RPMI7951 (cell line): ENCODE results near the gene CUX1. TPM values are rescaled to one million over a fixed set of nuclear protein-coding genes. Genes with fewer than 3 reads are reported as not detected.

ENCODE experiments used
- DNase-seq: peaks from one replicate; pipeline ENCODE4 v3.0.0-alpha.2; 2012; ENCODE audit warnings: low read depth
- total RNA-seq: library from RNA; depleted of rRNA; stranded (reverse); fragments of >200 nt; shearing (Covaris generic); gene quantifications from 2 replicates; pipeline ENCODE4 v1.2.3, GENCODE V29; 2014; rRNA removed

CUX1 gene, protein sequence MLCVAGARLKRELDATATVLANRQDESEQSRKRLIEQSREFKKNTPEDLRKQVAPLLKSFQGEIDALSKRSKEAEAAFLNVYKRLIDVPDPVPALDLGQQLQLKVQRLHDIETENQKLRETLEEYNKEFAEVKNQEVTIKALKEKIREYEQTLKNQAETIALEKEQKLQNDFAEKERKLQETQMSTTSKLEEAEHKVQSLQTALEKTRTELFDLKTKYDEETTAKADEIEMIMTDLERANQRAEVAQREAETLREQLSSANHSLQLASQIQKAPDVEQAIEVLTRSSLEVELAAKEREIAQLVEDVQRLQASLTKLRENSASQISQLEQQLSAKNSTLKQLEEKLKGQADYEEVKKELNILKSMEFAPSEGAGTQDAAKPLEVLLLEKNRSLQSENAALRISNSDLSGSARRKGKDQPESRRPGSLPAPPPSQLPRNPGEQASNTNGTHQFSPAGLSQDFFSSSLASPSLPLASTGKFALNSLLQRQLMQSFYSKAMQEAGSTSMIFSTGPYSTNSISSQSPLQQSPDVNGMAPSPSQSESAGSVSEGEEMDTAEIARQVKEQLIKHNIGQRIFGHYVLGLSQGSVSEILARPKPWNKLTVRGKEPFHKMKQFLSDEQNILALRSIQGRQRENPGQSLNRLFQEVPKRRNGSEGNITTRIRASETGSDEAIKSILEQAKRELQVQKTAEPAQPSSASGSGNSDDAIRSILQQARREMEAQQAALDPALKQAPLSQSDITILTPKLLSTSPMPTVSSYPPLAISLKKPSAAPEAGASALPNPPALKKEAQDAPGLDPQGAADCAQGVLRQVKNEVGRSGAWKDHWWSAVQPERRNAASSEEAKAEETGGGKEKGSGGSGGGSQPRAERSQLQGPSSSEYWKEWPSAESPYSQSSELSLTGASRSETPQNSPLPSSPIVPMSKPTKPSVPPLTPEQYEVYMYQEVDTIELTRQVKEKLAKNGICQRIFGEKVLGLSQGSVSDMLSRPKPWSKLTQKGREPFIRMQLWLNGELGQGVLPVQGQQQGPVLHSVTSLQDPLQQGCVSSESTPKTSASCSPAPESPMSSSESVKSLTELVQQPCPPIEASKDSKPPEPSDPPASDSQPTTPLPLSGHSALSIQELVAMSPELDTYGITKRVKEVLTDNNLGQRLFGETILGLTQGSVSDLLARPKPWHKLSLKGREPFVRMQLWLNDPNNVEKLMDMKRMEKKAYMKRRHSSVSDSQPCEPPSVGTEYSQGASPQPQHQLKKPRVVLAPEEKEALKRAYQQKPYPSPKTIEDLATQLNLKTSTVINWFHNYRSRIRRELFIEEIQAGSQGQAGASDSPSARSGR (N-terminal part only)
- total RNA-seq: 20.3 and 28.6 TPM in 2 replicates

DNA sequence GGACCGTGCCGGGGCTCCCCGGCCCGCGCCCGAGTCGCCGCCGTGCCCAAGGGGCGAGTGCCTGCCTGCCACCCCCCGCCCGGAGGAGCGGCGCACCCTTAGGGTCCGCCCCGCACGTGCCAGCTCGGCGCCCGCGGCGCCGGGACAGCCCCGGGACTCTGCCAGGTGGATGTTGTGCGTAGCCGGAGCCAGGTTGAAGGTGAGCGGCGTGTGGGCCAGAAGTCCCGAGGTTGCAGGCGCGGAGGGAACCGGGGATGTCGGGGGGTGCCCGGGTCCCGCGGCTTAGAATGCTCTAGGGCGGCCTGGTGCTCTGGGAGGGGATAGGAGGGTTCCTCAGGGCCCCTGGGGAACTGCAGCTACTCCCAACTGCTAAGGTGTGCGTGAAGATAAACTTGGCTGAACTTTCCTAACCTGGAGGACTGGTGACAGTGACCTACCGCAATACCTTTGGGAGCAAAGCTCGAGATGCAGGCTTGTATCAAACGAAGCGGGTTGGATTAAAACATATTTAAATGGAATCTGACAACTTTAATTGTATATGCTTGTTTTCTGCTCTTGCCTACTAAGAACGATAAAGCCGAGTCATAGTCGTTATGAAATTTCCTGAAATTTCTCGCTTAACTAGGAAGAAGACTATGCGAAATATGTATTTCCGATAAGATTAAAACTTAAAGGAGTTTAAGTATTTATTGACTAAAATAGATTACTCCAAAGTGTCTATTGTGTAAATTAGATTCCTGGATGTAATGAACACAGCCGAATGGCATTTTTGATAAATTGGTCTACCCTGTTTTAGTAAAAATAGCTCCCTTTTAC, at the start of gene CUX1:
CUX1 (plus strand) TSS at position 156 of the 816 bp plus-strand sequence; CDS start at position 170, 14 bp downstream.
- no peak for DNase-seq

DNA sequence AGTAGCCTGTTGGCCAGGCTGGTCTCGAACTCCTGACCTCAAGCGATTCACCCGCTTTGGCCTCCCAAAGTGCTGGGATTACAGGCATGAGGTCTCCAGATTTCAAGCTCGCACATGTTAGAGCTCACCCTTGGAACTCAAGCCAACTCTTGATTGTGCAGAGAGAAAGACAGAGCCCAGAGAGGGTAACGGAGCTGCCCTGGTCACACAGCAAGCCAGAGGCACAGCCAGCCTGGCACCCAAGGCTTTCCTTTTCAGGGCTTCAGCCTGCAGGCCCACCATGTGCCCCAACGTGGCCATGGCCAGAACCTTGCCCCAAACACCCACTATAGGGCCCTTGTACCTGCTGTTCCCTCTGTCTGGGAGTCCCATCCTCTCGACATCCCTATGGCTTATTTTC, 49.1 kb upstream of the CUX1 start:
- no peak for DNase-seq

DNA sequence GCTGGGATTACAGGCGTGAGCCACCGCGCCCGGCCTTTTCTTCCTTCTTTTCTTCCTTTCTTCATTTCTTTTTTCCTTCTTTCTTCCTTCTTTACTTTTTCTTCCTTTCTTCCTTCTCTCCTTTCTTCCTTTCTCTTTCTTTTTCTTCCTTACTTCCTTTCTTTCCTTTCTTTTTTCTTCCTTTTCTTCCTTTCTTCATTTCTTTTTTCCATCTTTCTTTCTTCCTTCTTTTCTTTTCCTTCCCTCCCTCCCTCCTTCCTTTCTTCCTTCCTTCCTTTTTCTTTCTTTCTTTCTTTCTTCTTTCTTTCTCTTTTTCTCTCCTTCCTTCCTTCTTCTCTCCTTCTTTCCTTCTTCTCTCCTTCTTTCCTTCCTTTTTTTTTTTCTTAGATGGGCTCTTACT, 47.0 kb upstream of the CUX1 start:
- no peak for DNase-seq

DNA sequence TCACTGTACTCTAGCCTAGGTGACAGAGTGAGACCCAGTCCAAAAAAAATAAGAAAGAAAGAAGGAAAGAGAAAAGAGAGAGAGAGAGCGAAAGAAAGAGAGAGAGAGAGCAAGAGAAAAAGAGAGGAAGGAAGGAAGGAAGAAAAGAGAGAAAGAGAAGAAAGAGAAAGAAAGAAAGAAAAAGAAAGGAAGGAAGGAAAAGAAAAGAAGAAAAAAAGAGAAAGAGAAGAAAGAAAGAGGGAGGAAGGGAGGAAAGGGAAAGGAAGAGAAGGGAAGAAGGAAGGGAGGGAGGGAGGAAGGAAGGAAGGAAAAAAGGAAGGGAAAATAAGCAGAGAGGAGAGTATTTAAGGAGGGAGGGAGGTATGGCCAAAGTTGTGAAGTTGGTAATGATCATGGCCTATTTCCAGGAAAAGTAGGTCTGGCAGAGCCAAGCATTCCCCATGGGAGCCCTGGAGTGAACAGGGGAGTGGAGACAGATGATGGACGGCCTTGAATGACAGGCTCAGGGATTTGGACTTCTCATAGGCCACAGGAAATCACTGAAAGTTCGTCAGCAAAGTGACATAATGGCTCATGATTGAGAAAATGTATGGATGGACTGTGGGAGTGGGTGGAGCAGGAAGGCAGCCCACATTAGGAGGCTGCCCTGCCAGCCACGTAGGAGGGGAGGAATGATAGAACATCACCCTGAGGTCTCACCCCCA, 44.8 kb upstream of the CUX1 start:
- DNase-seq: no peak

DNA sequence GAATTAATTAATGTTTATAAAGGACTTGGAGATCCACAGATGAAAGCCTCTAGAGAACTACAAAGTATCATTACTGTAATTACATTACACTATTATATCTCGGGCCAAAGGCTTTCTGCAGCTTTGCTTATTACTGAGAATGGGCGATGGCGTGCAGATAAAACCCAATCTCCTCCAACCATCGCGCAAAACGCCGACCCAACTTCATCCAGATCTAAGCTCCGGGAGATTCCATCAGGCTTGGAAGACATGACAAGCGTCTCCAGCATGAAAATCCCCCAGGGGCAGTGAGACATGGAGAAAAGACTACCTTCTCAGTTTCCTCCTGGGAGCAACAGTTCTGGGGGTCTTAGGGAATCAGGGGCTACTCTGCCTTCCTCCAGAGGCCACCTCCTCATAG, 42.2 kb upstream of the CUX1 start:
- DNase-seq: no peak

DNA sequence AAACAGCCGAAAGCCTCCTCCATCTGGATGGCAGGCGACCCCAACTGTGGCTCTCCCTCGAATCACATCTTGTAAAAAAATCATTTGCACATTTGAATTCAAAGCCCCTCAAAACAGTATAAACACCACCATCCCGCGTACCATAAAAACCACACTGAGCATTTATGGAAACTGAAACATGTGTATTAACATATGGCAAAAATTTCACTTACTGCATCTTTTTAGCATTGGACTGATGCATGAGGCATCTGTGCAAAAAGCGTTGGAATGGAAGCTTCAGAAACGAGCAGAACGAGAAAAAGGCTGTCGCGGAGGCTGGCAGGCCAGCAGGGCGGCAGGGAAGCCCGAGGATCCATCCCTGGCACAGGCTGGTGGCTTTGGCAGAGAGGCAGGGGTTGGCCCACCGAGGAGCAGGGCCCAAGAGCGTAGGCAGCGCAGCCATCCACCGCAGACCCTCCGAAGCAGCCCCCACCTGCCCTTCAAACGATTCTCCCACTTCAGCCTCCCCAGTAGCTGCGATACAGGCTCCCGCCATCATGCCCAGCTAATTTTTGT, 39.3 kb upstream of the CUX1 start:
- no peak for DNase-seq

DNA sequence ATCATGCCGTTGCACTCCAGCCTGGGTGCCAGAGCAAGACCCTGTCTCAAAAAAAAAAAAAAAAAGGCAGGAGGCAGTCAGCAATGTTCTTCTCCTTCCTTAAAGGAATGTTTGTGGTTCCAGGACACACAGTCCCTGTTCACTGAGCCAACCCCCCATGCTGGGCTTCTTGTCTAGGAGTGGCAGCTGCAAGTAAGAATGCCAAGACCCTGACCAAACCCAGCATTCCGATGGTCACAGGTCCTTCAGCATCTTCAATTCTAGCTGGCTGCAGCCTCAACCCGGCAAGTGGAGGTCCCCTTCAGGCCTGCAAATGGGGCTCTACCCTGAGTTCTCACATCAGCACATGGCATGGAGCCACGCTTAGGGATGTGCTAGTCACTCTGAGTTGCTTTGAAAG, 38.2 kb upstream of the CUX1 start:
- no peak for DNase-seq

DNA sequence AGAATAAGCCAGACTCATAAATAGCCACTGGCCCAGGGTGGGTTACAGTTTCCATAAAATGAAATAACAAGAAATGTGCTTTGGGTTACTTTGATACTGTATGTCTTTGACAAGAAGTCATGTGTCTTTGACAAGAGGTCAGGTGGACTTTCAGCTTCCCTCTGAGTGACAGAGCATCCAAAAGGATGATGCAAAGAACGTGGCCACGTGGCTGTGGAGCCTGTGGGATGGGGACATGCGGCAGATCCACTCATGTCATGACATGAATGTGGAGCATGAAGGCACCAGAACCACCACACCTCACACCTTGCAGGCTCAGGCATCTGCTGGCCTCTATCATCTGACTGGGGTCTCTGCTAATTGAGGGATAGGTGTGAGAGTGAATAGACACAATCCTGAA, 37.1 kb upstream of the CUX1 start:
- DNase-seq: no peak

DNA sequence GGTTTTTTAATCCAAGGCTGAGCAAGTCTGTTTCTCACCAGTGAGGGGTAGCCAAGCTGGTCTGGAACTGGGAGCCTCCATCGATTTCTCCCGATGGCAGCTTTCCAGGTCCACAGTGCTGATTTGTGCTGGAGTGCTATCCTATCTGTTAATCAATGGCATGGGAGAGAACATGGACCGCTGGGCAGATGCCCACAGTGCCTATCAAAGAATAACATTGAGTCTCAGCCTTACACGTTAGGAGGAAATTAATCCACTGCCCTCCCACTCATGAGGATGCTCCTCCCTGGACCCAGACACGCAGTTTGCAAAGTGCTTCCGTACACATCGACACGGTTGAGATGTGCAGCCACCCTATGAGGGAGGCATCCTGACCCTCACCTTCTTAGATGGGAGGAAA, 36.0 kb upstream of the CUX1 start:
- no peak for DNase-seq

DNA sequence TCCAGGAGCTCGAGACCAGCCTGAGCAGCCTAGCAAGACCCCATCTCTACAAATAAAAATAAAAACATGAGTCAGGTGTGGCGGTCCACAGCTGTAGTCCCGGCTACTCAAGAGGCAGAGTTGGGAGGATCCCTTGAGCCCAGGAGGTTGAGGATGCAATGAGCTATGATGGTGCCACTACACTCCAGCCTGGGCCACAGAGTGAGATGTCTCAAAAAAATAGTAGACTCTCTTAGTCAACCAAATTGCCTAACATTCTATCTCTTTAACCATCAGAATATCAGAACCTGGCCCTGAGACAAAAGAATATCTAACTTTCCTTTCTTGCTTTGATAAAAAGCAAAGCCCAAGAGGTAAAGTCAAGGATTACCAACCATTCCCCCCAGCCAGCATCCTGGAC, 35.0 kb upstream of the CUX1 start:
- DNase-seq: no peak

DNA sequence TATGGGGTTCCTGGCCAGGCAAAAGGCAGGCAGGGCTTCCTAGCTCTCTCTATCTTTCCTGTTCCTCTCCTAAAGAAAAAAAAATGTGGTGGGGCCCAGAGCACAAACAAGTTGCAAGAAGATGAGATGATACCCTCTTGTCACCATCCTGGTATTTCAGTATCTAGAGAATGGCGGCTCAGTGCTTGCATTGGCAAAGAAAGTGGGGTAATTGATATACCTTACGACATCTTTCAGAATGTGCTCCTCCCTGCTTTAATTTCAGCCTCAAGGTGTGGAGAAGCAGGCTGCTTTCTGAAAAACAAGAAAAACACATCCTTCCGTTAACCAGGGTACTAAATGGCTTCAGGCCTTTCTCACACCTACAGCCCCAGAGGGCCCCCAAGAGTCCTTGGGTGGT, 34.5 kb upstream of the CUX1 start:
- DNase-seq: no peak

DNA sequence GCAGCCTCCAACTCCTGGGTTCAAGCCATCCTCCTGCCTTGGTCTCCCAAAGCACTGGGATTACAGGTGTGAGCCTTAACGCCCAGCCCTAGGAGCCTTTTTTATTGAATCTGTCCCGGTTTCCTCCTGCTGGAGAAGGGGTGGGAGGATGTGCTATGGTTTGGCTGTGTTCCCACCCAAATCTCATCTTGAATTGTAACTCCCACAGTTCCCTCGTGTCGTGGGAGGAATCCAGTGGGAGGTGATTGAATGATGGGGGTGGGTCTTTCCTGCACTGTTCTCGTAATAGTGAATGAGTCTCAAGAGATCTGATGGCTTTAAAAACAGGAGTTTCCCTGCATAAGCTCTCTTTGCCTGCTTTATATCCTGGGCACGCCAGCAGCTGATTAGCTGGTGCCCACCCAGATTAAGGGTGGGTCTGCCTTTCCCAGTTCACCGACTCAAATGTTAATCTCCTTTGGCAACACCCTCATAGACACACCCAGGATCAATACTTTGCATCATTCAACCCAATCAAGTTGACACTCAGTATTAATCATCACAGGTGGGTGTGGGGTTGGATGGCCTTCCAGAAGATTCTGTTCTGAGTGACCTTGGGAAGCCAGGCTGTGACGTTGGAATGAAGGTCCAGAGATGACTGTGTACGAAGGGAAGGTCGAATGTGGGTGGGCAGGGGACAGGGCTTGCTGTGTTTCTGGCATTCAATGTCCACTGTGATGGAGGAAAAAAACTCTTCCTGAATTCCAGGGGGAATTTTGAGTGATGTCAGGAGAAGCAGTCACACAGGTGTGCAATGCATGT, 33.8 kb upstream of the CUX1 start:
- DNase-seq: no peak

DNA sequence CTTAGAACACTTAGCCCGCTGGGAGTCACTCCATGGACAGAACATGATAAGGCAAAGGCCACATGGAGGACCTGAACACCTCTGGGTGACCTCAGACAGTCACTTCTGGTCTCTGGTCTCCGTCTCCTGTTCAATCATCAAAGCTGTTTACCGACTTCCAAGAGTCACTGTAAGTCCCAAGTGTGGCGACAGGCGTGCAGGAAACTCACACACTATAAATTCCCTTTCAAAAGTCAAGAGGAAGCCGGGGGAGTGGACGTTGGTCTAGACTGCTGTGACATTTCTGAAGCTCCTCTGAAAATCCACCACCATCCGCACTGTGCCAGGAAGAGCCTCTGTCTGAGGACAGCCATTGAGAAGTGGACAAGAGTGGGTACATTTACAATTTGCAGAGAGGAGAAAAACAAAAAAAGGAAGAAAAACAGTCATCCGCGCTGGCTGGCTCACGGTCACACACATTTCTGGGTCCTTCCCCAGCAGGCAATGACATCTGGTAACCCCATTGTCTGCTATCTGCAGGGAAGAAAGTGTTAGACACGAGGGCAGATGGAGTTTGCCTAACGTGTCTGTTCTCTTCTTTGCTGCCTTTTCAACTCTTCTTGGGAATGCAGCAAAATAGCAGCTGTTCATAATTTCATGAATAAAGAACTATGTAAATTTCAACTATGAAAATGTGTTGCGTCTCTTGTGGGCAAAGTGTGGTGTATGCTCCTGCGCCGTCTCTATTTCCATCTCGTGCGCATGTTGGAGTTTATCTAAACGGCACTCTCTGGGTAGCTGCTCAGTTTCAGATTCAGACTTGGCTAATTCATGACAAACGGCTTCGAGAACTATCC, 32.9 kb upstream of the CUX1 start:
- no peak for DNase-seq

DNA sequence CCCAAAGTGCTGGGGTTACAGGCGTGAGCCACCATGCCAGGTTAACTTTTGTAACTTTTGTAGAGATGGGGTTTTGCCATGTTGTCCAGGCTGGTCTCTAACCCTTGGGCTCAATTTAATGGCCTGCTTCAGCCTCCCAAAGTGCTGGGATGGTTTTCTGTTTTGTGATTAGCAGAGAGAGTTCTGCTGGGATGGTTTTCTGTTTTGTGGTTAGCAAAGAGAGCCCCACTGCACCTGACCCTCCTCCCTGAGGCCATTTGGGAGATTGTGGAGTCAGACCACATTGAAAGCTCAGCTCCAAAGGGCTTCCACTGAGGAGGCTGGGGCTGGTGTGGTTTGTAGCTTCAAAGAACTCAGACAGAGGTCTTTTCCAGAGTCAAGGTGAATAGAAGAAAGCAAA, 29.6 kb upstream of the CUX1 start:
- no peak for DNase-seq

DNA sequence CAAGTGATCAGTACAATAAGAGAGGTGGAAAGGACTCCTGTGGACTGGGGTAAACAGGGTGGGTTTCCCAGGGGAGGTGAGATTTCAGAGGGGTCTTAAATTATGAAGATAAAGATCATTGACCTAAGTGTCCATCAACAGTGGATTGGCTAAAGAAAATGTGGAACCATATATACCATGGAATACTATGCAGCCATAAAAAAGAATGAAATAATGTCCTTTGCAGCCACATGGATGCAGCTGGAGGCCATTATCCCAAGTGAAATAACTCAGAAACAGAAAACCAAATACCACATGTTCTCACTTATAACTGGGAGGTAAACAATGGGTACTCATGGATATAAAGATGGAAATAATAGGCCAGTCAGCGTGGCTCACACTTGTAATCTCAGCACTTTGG, 28.9 kb upstream of the CUX1 start:
- no peak for DNase-seq

DNA sequence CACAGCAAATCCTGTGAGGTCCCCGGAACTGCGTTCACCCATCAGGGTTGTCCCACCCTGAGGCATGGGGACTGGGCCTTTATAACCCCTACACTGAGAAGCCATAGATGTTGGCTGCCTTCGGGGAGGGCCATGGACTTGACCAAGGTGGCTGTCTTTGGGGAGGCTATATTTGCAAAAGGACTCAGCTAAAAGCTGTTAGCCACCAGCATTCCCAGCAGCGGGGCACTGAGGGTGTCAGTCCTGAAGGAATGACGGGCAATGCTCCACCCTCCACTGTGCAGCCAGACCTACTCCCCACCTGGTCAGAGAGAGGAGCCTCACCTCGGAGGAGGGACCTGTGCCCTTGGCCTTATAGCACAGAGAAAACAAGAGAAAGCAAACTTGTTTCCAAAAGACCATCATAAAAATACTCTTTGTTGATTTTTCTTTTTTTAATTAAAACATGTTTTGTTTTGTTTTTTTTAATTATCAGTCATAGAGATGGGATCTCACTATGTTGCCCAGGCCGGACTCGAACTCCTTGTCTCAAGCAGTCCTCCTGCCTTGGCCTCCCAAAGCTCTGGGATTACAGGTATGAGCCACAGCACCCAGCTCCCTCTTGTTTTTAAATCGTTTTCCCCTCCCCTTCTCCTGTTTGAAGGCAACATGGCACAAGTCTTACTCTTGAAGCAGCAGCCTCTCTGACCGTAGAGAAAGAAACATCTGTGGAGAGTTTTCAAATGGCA, 26.7 kb upstream of the CUX1 start:
- DNase-seq: no peak

DNA sequence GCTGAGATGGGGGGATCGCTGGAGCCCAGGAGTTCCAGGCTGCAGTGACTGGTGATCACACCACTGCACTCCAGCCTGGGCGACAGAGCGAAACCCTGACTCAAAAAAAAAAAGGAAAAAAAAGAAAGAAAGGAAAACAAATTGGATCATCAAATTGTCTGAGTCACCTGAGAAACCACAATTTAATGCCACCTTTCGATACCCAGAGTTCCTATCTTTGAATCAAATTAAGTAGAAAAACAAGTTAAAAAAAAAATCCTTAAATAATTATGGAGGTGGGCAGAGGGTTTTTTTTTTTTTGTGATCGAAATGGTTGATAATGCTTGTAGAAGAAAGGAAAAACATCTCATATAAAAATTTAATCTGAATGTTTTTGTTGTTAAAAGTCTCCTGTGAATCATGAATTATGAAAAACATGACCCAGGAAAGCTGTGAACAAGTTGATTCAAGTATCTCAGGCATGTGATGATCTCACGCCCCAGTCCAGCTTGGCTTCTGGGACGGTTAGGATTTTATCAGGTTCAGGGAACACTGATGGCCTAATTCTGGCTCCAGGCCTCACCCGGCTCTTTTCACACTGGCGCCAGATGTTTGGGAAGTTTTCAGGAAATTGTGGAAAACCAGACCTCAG, 25.3 kb upstream of the CUX1 start:
- peak; percentile 14 for DNase-seq
